Tibial nerve (tissue), 4 donors: ENCODE data around the gene KRTAP10-3.

Source experiments
- CTCF ChIP-seq, 5 experiments: fragments of 200-600 bp in 3 of 5; fragments of 450-650 bp in 2 of 5; sonication (generic) in 3 of 5; IDR thresholded peaks; one replicate each; pipeline ENCODE4 v1.5.1; 2016 to 2019; ENCODE audit warnings: antibody characterized with exemption in 5 of 5, mild to moderate bottlenecking in 3 of 5, moderate library complexity in 2 of 5
- EP300 ChIP-seq, 2 donors: sonication (generic); formaldehyde crosslinking; IDR thresholded peaks; one replicate each; pipeline ENCODE4 v1.6.1; 2017; ENCODE audit warnings: antibody characterized with exemption in 2 of 2, mild to moderate bottlenecking in 1 of 2
- POLR2A ChIP-seq, 2 donors: fragments of 450-650 bp; IDR thresholded peaks; one replicate each; pipeline ENCODE4 v1.6.1; 2017; ENCODE audit warnings: antibody characterized with exemption in 2 of 2, mild to moderate bottlenecking in 2 of 2, moderate library complexity in 2 of 2

DNA sequence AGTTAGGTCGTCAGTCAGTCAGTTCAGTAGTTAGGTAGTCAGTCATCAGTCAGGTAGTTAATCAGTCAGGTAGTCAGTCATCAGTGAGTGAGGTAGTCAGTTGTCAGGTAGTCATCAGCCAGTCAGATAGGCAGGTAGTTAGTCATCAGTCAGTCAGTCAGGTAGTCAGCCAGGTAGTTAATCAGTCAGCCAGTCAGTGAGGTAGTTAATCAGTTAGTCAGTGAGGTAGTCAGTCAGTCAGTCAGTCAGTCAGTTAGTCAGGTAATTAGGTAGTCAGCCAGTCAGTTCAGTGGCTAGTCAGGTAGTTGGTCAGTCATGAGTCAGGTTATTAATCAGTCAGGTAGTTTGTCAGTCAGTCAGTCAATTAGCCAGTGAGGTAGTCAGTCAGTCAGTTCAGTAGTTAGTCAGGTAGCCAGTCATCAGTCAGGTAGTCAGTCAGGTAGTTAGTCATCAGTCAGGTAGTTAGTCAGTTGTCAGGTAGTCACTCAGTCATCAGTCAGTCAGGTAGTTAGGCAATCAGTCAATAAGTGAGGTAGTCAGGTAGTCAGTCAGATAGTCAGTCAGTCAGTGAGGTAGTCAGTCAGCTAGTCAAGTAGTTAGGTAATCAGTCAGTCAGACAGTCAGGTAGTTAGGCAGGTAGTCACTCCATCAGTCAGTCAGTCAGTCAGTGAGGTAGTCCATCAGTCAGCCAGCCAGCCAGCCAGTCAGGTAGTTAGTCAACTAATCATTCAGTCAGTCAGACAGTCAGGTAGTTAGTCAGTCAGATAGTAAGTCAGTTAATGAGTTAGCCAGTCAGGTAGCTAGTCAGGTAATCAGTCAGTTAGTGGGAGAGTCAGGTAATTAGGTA is 34.8 kb downstream of the KRTAP10-3 start:
- no peak for TF ChIP-seq CTCF (IDR thresholded peaks at IDR 0.05)
- no peak for TF ChIP-seq EP300 (IDR thresholded peaks at IDR 0.05)
- no peak for TF ChIP-seq POLR2A (IDR thresholded peaks at IDR 0.05)
